Mesenchymal stem cell (in vitro differentiated cells and primary cell): ENCODE results near the gene TMEM63C.

ENCODE experiments used
- DNase-seq: peaks from one replicate; pipeline ENCODE4 v3.0.0-alpha.2; 2013
- H2AFZ ChIP-seq: one replicate; pipeline ENCODE4 v1.6.1; 2013; ENCODE audit warnings: low read depth, mild to moderate bottlenecking, control low read depth, inconsistent platforms, low read length, moderate library complexity
- H2AK5ac ChIP-seq: 2 replicates; pipeline ENCODE4 v1.6.1; 2013; ENCODE audit warnings: low read length, moderate library complexity, mild to moderate bottlenecking, inconsistent platforms; ENCODE audit not compliant: severe bottlenecking
- H2BK120ac ChIP-seq: one replicate; pipeline ENCODE4 v1.6.1; 2013; ENCODE audit warnings: low read depth, mild to moderate bottlenecking, inconsistent platforms, low read length, moderate library complexity
- H2BK12ac ChIP-seq, 2 experiments: one replicate each; pipeline ENCODE4 v1.6.1; 2013; ENCODE audit warnings: inconsistent platforms in 2 of 2, low read length in 2 of 2, mild to moderate bottlenecking in 2 of 2, moderate library complexity in 2 of 2, control low read depth in 1 of 2
- H2BK15ac ChIP-seq: one replicate; pipeline ENCODE4 v1.6.1; 2013; ENCODE audit warnings: mild to moderate bottlenecking, low read depth, inconsistent platforms; ENCODE audit not compliant: poor library complexity, severe bottlenecking
- H2BK5ac ChIP-seq: 2 replicates; pipeline ENCODE4 v1.6.1; 2013; ENCODE audit warnings: low read depth, mild to moderate bottlenecking, low read length, control low read depth, inconsistent platforms; ENCODE audit not compliant: poor library complexity, severe bottlenecking
- H3K14ac ChIP-seq, 2 experiments: one replicate each; pipeline ENCODE4 v1.6.1; 2013; ENCODE audit warnings: inconsistent platforms in 2 of 2, low read length in 2 of 2, control low read depth in 1 of 2, mild to moderate bottlenecking in 1 of 2, moderate library complexity in 1 of 2
- H3K18ac ChIP-seq, 2 experiments: one replicate each; pipeline ENCODE4 v1.6.1; 2013; ENCODE audit warnings: inconsistent platforms in 2 of 2, low read length in 2 of 2, control low read depth in 1 of 2, low read depth in 1 of 2, mild to moderate bottlenecking in 1 of 2
- H3K23ac ChIP-seq, 2 experiments: one replicate each; pipeline ENCODE4 v1.6.1; 2013; ENCODE audit warnings: inconsistent platforms in 2 of 2, low read length in 2 of 2, mild to moderate bottlenecking in 2 of 2, moderate library complexity in 2 of 2, control low read depth in 1 of 2
- H3K27ac ChIP-seq: 2 replicates; pipeline ENCODE4 v1.5.1; 2013; ENCODE audit warnings: mild to moderate bottlenecking, moderate library complexity, low read length, control low read depth, inconsistent platforms; ENCODE audit not compliant: poor library complexity, severe bottlenecking
- H3K27me3 ChIP-seq, 2 experiments: 2 replicates each; pipeline versions ENCODE4 v1.6.1 to v1.7.0; 2013; ENCODE audit warnings: low read length in 2 of 2, mild to moderate bottlenecking in 2 of 2, moderate library complexity in 2 of 2, control low read depth in 1 of 2, inconsistent platforms in 1 of 2; ENCODE audit not compliant: control insufficient read depth in 1 of 2, insufficient read depth in 1 of 2
- H3K36me3 ChIP-seq, 2 experiments: 2 replicates each; pipeline versions ENCODE4 v1.6.1 to v1.7.0; 2013; ENCODE audit warnings: low read length in 2 of 2, control low read depth in 1 of 2, inconsistent platforms in 1 of 2, low read depth in 1 of 2, mild to moderate bottlenecking in 1 of 2; ENCODE audit not compliant: insufficient read depth in 2 of 2, control insufficient read depth in 1 of 2
- H3K4ac ChIP-seq, 2 experiments: one replicate each; pipeline ENCODE4 v1.6.1; 2013; ENCODE audit warnings: inconsistent platforms in 2 of 2, low read length in 2 of 2, mild to moderate bottlenecking in 2 of 2, moderate library complexity in 2 of 2, control low read depth in 1 of 2, low read depth in 1 of 2
- H3K4me1 ChIP-seq: 2 replicates; pipeline ENCODE4 v1.6.1; 2013; ENCODE audit warnings: low read depth, low read length, control low read depth; ENCODE audit not compliant: control insufficient read depth, insufficient read depth
- H3K4me2 ChIP-seq: 2 replicates; pipeline ENCODE4 v1.6.1; 2013; ENCODE audit warnings: low read length, mild to moderate bottlenecking, inconsistent platforms; ENCODE audit not compliant: poor library complexity, severe bottlenecking
- H3K4me3 ChIP-seq, 2 experiments: 2 replicates each; pipeline versions ENCODE4 v1.5.1 to v1.7.0; 2013; ENCODE audit warnings: low read length in 2 of 2, mild to moderate bottlenecking in 2 of 2, control low read depth in 1 of 2, low read depth in 1 of 2; ENCODE audit not compliant: insufficient read depth in 1 of 2
- H3K79me1 ChIP-seq: replicated peaks from 2 replicates; pipeline ENCODE4 v1.6.1; 2013; ENCODE audit warnings: mild to moderate bottlenecking, control low read depth, low read length, inconsistent platforms; ENCODE audit not compliant: poor library complexity, severe bottlenecking
- H3K9ac ChIP-seq: 2 replicates; pipeline ENCODE4 v1.7.0; 2013; ENCODE audit warnings: mild to moderate bottlenecking, low read length, moderate library complexity
- H3K9me3 ChIP-seq: 2 replicates; pipeline ENCODE4 v1.7.0; 2013; ENCODE audit warnings: mild to moderate bottlenecking, low read length; ENCODE audit not compliant: control insufficient read depth
- H4K8ac ChIP-seq: one replicate; pipeline ENCODE4 v1.6.1; 2013; ENCODE audit warnings: inconsistent platforms, mild to moderate bottlenecking, low read length, moderate library complexity
- H4K91ac ChIP-seq: one replicate; pipeline ENCODE4 v1.6.1; 2013; ENCODE audit warnings: mild to moderate bottlenecking, low read length, inconsistent platforms
- WGBS: methylation state at CpG from one replicate; pipeline ENCODE4 v1.1.7; 2013; ENCODE audit warnings: mixed read lengths; 5-methylcytosine and 5-hydroxymethylcytosine counted together

The TMEM63C gene

GRCh38 chr14:77238996-77239395, 57.4 kb downstream of the TMEM63C start:
- no peak overlapping the region for H2AFZ ChIP-seq
- 59% methylated on average over 4 of the region's 4 CpGs for WGBS
- H3K9ac ChIP-seq: no peak overlapping the region
- no peak overlapping the region for H3K27ac ChIP-seq
- no peak overlapping the region for H3K14ac ChIP-seq
- peaks cover 0 to 11% of the 10 kb centered on the region in 2 experiments for H3K27me3 ChIP-seq
- H3K4me3 ChIP-seq: no peak overlapping the region
- no peak overlapping the region for H2BK15ac ChIP-seq
- H3K79me1 ChIP-seq: no peaks in the 10 kb centered on the region
- no peak overlapping the region for H2BK120ac ChIP-seq
- DNase-seq: no peak
- H2AK5ac ChIP-seq: no peak overlapping the region
- H3K4me1 ChIP-seq: no peaks in the 10 kb centered on the region
- no peaks in the 10 kb centered on the region for H3K9me3 ChIP-seq
- no peak overlapping the region for H2BK12ac ChIP-seq
- no peak overlapping the region for H3K23ac ChIP-seq
- no peak overlapping the region for H2BK5ac ChIP-seq
- no peak overlapping the region for H4K8ac ChIP-seq
- no peaks in the 10 kb centered on the region for H3K36me3 ChIP-seq
- no peak overlapping the region for H3K18ac ChIP-seq
- no peak overlapping the region for H4K91ac ChIP-seq
- H3K4ac ChIP-seq: no peak overlapping the region
- no peak overlapping the region for H3K4me2 ChIP-seq

- no peak overlapping the region for H3K4me3 ChIP-seq
- no peak overlapping the region for H3K18ac ChIP-seq
- H3K27ac ChIP-seq: no peak overlapping the region
- peaks cover 0 to 11% of the 10 kb centered on the region in 2 experiments for H3K27me3 ChIP-seq
- no peak overlapping the region for H3K4ac ChIP-seq
- no peak overlapping the region for H2BK15ac ChIP-seq
- no peak overlapping the region for H3K23ac ChIP-seq
- no peak overlapping the region for H3K14ac ChIP-seq
- H3K4me2 ChIP-seq: no peak overlapping the region
- no peak overlapping the region for H2AFZ ChIP-seq
- H2BK5ac ChIP-seq: no peak overlapping the region
- no peaks in the 10 kb centered on the region for H3K36me3 ChIP-seq
- no peaks in the 10 kb centered on the region for H3K79me1 ChIP-seq
- no peaks in the 10 kb centered on the region for H3K9me3 ChIP-seq
- H4K8ac ChIP-seq: no peak overlapping the region
- H2BK12ac ChIP-seq: no peak overlapping the region
- H4K91ac ChIP-seq: no peak overlapping the region
- no peak overlapping the region for H2BK120ac ChIP-seq
- H2AK5ac ChIP-seq: no peak overlapping the region
- DNase-seq: no peak
- H3K4me1 ChIP-seq: no peaks in the 10 kb centered on the region
- WGBS: 83% methylated on average over 16 of the region's 16 CpGs
- no peak overlapping the region for H3K9ac ChIP-seq
Measured at GRCh38 chr14:77239412-77239811, 57.8 kb downstream of the TMEM63C start.

DNA sequence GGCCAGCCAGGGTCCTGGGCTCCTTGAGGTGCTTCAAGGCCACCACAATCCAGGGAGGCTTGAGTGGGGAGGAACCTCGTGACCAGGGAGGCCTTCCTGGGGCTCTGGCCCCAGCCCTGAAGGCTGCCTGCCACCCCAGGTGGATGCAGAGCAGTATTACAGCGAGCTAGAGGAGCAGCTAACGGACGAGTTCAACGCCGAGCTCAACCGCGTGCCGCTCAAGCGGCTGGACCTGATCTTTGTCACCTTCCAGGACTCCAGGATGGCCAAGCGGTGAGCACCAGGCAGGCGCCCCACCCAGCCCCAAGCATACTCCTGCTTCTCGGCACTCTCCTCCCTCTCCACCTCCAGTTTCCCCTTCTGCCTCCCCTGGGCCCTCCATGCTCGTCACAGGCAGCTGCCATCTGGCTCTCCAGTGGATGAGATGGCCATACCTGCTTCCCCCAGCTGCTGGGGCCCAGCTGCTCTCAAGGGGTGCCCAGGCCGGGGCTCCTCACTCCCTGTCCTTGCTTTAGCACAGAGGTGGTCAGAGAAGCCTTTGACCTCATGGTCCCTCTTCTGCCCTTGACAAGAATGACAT, 58.8 kb downstream of the TMEM63C start:
- Histone ChIP-seq H3K4me1 (no peaks in the 10 kb centered on the region), H3K4me2 (no peak overlapping the region), H2BK120ac (no peak overlapping the region), H4K8ac (no peak overlapping the region), H3K23ac (no peak overlapping the region), H2AK5ac (no peak overlapping the region), H2BK15ac (no peak overlapping the region), H2AFZ (no peak overlapping the region), H3K14ac (no peak overlapping the region), H3K36me3 (no peaks in the 10 kb centered on the region), H3K4me3 (no peak overlapping the region), H2BK5ac (no peak overlapping the region), H3K9me3 (no peaks in the 10 kb centered on the region), H3K4ac (no peak overlapping the region), H2BK12ac (no peak overlapping the region), H3K27ac (no peak overlapping the region), H3K18ac (no peak overlapping the region), H4K91ac (no peak overlapping the region), H3K9ac (no peak overlapping the region), H3K27me3 (peaks cover 0 to 15% of the 10 kb centered on the region in 2 experiments), H3K79me1 (no peaks in the 10 kb centered on the region)
- no peak for DNase-seq
- 84% methylated on average over 15 of the region's 15 CpGs for WGBS

- no peaks in the 10 kb centered on the region for H3K9me3 ChIP-seq
- no peaks in the 10 kb centered on the region for H3K4me1 ChIP-seq
- no peak overlapping the region for H2BK15ac ChIP-seq
- H3K79me1 ChIP-seq: no peaks in the 10 kb centered on the region
- peaks cover 4 to 15% of the 10 kb centered on the region in 2 experiments for H3K27me3 ChIP-seq
- H2BK5ac ChIP-seq: no peak overlapping the region
- no peak for DNase-seq
- H3K23ac ChIP-seq: no peak overlapping the region
- H3K14ac ChIP-seq: no peak overlapping the region
- H3K4ac ChIP-seq: no peak overlapping the region
- 50% methylated on average over 2 of the region's 2 CpGs for WGBS
- H3K4me3 ChIP-seq: no peak overlapping the region
- no peak overlapping the region for H3K4me2 ChIP-seq
- no peak overlapping the region for H4K8ac ChIP-seq
- H2BK120ac ChIP-seq: no peak overlapping the region
- no peaks in the 10 kb centered on the region for H3K36me3 ChIP-seq
- no peak overlapping the region for H4K91ac ChIP-seq
- no peak overlapping the region for H3K18ac ChIP-seq
- no peak overlapping the region for H3K27ac ChIP-seq
- H2BK12ac ChIP-seq: no peak overlapping the region
- no peak overlapping the region for H2AK5ac ChIP-seq
- H3K9ac ChIP-seq: no peak overlapping the region
- H2AFZ ChIP-seq: no peak overlapping the region
Measured at GRCh38 chr14:77241955-77242354, 60.4 kb downstream of the TMEM63C start.
